ENCODE data around the gene PLSCR4.

The PLSCR4 gene

DNA sequence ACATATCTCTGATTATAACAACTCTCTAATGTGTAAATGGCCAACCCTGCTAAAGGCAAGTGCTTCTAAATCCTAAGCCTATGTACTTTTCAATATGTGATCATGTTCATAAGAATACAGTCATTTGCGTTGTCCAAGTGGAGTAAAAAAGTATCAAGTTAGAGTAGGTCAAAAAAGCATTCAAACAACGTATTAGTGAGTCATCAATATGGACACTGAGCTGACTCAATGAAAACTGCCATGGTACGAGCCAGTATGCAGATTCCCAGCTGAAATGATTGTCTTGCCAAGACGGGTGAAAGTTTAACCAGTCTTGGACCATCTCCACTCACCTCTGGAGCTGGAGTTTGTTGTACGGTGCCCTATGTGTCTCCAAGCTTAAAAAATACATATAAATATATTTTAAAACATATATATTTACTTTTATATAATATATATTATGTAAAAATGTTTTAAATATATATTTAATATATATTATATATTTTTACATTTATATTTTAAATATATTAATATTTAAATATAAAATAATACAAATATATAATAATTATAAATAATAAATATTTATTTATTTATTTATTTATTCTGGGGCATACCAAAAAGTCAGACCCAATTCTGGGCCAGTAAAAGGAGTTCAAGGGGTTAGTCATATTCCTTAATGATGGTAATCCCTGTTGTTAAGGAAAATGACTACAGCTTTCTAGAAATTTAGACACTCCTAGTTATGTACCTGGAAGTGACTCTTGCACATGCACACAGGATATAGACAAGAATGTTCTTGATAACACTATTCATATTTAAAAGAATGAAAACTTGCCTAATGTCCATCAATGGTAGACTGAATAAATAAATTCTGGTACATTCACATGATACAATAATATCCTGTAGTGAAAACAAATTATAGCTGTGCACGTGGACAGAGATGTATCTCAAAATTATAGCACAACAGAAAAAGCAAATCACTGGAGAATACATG is 27.2 kb downstream of the PLSCR4 start:
- Histone ChIP-seq H3K36me3 (ENCODE audit: insufficient read depth, low read length) (no peaks in the 10 kb centered on the region), H3K9ac (ENCODE audit: low read depth, low read length) (no peak overlapping the region), H3K9me3 (ENCODE audit: control insufficient read depth, insufficient read depth, low read length) (no peaks in the 10 kb centered on the region), H3K4me1 (ENCODE audit: insufficient read depth, low read length) (peaks cover 4% of the 10 kb centered on the region; the same call in 1 of the 2 replicates)

DNA sequence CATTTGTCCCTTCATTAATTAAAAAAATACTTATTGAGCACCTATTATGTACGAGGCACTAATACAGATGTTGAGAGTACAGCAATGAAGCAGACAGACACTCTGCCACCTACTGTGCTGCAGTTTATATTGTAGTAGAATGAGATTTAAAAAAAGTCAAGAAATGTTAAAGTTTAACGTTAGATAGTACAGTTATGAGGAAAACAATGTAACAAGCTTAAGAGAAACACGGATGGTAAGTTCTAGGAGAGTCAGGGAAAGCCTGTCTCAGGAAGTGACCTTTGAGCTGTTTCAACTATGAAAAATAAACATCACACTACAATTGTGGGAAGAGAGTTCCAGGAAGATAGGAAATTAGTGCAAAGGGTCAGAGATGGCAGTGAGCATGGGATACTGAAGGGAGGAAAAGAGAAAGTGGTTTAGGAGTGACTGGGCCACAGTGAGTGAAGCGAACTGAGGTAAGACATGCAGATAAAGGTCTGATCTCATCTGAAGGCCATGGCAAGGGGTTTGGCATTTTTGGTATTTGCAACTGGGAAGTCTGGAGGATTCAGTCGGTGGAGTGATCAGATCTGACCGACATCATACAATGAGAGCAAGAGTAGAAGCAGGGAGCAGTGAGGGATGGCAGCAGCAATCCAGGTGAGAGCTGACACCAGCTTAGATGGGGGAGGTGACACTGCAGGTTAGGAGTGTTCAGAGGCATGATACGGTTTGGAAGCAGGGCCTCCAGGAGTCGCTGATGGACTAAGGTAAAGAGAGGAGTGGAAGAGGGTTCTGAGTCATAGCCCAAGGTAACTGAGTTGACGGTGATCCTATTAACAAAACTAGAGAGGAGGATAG is 28.5 kb downstream of the PLSCR4 start:
- no peak overlapping the region for H3K9ac ChIP-seq (ENCODE audit: low read depth, low read length)
- H3K4me1 ChIP-seq (ENCODE audit: insufficient read depth, low read length): peaks cover 4% of the 10 kb centered on the region; the same call in 1 of the 2 replicates
- no peaks in the 10 kb centered on the region for H3K9me3 ChIP-seq (ENCODE audit: control insufficient read depth, insufficient read depth, low read length)
- no peaks in the 10 kb centered on the region for H3K36me3 ChIP-seq (ENCODE audit: insufficient read depth, low read length)

DNA sequence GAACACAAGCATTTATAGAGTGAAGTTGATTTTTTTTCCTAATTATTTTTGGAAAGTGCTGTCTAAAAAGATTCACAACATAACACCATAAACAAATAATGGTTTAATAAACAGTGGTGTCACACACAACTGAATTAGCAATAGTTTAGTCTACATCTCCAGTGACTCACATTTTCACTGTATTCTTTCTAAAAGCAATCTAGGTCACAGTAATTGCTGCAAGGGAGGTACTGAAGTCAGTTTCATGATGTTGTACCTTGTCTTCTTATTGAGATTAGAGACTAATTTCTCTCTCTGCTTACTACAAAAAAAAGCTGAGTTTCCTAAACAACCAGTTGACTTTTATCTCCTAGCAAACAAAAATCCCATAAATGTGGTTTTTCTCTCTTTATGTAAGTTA is 29.6 kb downstream of the PLSCR4 start:
- Histone ChIP-seq H3K4me1 (ENCODE audit: insufficient read depth, low read length) (peaks cover 4% of the 10 kb centered on the region; the same call in 1 of the 2 replicates), H3K9me3 (ENCODE audit: control insufficient read depth, insufficient read depth, low read length) (no peaks in the 10 kb centered on the region), H3K36me3 (ENCODE audit: insufficient read depth, low read length) (no peaks in the 10 kb centered on the region), H3K9ac (ENCODE audit: low read depth, low read length) (no peak overlapping the region)

DNA sequence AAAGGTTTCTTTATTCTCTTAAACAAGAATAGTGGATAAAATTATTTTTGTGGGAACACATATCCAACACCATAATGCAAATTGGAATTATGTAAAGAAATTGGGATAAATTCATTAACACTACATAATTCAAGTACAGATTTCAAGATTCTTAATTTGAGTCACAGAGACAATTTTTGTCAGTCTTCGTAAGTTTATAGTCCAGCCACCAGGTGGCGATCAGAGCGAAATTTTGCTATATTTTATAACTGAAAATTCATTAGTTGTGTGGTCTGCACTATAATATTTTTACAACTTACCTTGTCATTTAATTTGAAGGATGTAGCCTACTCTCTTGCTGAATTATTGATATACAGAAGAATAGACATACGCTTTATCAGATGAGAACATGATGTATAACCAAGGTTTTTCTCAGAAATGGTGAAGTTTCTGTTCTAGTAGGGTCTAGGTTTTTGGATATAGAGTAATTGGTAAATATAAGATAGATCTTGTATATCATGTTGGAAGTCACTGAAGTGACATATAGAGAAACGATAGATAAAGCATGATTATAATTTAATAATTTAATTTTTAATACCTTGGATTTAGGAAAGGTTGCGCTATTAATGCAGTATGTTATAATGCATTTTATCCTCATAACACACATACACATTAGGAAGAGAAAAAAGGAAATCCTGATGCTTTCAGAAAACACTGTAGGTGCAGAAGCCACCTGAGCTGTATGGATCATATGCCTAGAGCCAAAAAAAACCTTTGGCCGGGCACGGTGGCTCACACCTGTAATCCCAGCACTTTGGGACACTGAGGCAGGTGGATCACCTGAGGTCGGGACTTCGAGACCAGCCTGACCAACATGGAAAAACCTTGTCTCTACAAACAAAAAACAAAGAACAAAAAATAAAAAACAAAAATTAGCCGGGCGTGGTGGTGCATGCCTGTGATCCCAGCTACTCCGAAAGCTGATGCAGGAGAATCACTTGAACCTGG is 31.7 kb downstream of the PLSCR4 start:
- Histone ChIP-seq H3K9ac (ENCODE audit: low read depth, low read length) (no peak overlapping the region), H3K36me3 (ENCODE audit: insufficient read depth, low read length) (no peaks in the 10 kb centered on the region), H3K9me3 (ENCODE audit: control insufficient read depth, insufficient read depth, low read length) (no peaks in the 10 kb centered on the region), H3K4me1 (ENCODE audit: insufficient read depth, low read length) (peaks cover 4% of the 10 kb centered on the region; the same call in 1 of the 2 replicates)

DNA sequence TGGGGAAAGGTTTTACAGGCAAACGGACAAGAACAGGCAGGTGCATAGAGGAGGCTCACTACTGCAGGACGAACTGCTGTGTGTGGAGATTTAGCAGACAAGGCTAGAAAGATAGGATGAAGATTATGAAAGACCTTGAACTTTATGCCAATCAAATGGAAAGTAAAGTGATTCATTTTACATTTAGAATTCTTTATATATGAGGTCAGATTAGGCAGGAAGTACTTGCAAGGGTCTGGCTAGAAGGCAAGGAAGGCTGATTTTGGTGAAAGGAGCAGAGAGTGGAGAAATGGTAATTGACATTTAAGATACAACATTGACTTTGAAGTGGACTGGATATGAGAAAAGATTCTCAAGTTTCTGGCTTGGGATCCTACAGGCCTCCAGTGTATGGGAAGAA is 33.6 kb downstream of the PLSCR4 start:
- Histone ChIP-seq H3K36me3 (ENCODE audit: insufficient read depth, low read length) (no peaks in the 10 kb centered on the region), H3K9me3 (ENCODE audit: control insufficient read depth, insufficient read depth, low read length) (no peaks in the 10 kb centered on the region), H3K9ac (ENCODE audit: low read depth, low read length) (no peak overlapping the region), H3K4me1 (ENCODE audit: insufficient read depth, low read length) (0 out of 2 replicates have a peak, but pooled peaks cover under 1% of the 10 kb centered on the region)

DNA sequence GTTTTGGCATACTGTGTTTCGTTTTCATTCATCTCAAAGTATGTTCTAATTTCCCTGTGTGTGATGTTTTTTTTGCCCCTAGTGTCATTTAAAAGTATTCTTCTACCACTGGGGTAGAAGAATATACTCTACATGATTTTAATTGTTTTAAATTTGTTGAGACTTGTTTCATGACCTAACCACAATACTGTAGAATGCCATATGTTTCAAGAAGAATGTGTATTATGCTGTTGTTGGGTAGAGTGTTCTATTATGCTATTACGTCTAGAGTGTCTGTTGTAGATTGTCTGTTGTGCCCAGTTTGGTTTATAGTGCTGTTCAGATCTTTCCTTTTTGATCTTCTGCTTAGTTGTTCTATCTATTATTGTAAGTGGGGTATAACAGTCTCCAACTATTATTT is 36.4 kb downstream of the PLSCR4 start:
- H3K9ac ChIP-seq (ENCODE audit: low read depth, low read length): no peak overlapping the region
- H3K9me3 ChIP-seq (ENCODE audit: control insufficient read depth, insufficient read depth, low read length): no peaks in the 10 kb centered on the region
- no peaks in the 10 kb centered on the region for H3K4me1 ChIP-seq (ENCODE audit: insufficient read depth, low read length)
- no peaks in the 10 kb centered on the region for H3K36me3 ChIP-seq (ENCODE audit: insufficient read depth, low read length)

DNA sequence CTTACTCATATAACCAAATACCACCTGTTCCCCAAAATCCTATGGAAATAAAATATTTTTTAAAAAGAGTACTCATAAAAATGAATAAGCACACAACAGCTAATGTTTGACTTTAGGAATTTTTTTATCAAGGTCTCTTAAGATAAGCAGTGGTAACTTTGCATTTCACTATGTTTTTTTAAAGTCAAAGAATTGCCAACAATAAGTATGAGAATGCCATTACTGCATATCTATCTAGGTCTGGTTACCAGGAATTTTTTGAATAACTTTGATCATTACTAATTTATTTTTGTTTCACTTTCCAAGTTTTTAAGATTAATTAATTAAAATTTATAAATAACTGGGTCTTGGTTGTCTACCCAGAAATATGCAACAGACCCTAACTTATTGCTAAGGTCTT is 41.5 kb downstream of the PLSCR4 start:
- no peaks in the 10 kb centered on the region for H3K4me1 ChIP-seq (ENCODE audit: insufficient read depth, low read length)
- no peaks in the 10 kb centered on the region for H3K9me3 ChIP-seq (ENCODE audit: control insufficient read depth, insufficient read depth, low read length)
- no peaks in the 10 kb centered on the region for H3K36me3 ChIP-seq (ENCODE audit: insufficient read depth, low read length)
- no peak overlapping the region for H3K9ac ChIP-seq (ENCODE audit: low read depth, low read length)

DNA sequence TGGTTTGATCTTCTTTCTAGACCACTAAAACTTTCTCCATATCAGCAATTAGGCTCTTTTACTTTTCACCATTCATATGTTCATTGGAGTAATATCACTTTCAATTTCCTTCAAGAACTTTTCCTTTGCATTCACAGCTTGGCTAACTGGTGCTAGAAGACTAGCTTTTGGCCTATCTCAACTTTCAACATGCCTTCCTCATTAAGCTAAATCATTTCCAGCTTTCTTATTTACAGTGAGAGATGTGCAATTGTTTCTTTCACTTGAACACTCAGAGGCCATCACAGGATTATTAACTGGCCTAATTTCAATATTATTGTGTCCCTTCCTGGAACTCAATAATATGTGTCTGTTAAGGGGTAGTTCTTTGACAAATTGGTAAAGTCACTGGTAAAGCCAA is 47.1 kb downstream of the PLSCR4 start:
- no peaks in the 10 kb centered on the region for H3K36me3 ChIP-seq (ENCODE audit: insufficient read depth, low read length)
- H3K9ac ChIP-seq (ENCODE audit: low read depth, low read length): no peak overlapping the region
- H3K9me3 ChIP-seq (ENCODE audit: control insufficient read depth, insufficient read depth, low read length): no peaks in the 10 kb centered on the region
- no peaks in the 10 kb centered on the region; the same call in 1 of the 2 replicates for H3K4me1 ChIP-seq (ENCODE audit: insufficient read depth, low read length)

DNA sequence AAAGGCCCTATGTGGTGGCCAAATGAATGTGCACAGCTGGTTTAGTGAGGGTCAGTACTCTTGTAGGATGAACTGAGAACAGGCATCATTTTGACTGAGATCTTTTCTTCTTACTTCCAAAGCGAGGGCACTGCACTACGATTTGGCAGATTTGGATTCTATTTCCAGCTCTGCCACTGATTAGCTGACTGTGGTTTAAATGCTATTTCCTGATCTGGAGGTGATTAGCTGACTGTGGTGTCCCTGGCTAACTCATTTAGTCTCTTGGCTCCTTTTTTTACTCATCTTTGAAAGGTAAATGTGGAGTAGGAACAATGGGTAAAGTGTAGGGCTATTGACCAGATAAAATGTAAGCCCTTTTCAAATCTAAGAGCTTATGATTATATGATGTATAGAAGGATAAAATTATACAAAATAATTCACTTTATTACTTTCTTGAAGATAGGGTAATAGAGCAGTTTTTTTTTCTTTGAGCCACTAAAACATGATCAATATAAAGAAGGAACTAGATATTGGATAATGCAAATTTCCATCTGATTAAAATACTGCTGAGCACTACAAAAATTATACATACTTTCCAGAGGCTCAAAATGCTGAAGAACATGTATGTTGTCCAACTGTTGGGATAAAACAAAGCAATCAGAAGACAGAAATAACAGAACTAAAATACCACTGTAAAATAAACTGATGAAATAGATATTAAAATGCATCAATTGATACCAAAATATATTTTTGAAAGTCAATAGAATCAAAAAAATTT is 50.3 kb downstream of the PLSCR4 start:
- no peaks in the 10 kb centered on the region for H3K36me3 ChIP-seq (ENCODE audit: insufficient read depth, low read length)
- no peaks in the 10 kb centered on the region; the same call in 1 of the 2 replicates for H3K4me1 ChIP-seq (ENCODE audit: insufficient read depth, low read length)
- no peaks in the 10 kb centered on the region for H3K9me3 ChIP-seq (ENCODE audit: control insufficient read depth, insufficient read depth, low read length)
- no peak overlapping the region for H3K9ac ChIP-seq (ENCODE audit: low read depth, low read length)

DNA sequence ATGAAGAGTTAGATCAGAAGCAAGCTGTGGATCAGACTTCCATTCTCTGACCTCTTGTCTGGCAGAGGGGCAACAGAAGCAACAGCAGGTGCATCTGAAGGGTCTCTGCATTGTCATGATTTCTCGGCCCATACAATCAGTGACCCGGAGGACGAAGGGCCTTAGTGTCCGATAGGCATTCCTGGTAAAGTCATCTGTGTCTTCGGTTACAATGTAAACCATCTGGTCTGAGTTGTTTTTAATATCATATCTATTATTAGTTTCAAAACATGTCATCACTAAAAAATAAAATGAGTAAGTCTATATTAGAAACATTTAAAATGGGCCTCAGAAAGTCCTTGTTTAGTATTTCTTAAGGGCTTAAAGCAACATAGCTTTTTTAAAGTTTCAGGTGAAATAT is 51.1 kb downstream of the PLSCR4 start:
- no peaks in the 10 kb centered on the region for H3K9me3 ChIP-seq (ENCODE audit: control insufficient read depth, insufficient read depth, low read length)
- no peaks in the 10 kb centered on the region; the same call in 1 of the 2 replicates for H3K4me1 ChIP-seq (ENCODE audit: insufficient read depth, low read length)
- no peak overlapping the region for H3K9ac ChIP-seq (ENCODE audit: low read depth, low read length)
- no peaks in the 10 kb centered on the region for H3K36me3 ChIP-seq (ENCODE audit: insufficient read depth, low read length)

DNA sequence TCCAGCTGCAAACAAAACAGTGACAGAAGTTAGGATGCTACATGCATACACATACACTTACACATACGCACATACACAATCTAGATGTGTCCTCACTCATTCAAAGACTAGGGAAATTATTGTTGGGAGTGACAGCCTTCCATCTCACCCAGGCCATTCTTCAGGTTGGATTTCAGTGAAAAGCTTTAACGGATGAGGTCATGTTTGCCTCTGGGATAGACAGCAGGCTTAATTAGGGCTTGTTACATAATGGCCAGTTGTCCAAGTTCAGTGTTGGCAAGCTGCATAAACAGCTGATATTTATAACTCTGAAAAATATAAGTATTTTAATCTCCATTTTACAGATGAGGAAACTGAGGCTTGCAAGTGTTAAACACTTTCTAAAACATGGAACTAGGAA is 54.1 kb downstream of the PLSCR4 start:
- no peaks in the 10 kb centered on the region for H3K4me1 ChIP-seq (ENCODE audit: insufficient read depth, low read length)
- no peaks in the 10 kb centered on the region for H3K36me3 ChIP-seq (ENCODE audit: insufficient read depth, low read length)
- no peak overlapping the region for H3K9ac ChIP-seq (ENCODE audit: low read depth, low read length)
- no peaks in the 10 kb centered on the region for H3K9me3 ChIP-seq (ENCODE audit: control insufficient read depth, insufficient read depth, low read length)

DNA sequence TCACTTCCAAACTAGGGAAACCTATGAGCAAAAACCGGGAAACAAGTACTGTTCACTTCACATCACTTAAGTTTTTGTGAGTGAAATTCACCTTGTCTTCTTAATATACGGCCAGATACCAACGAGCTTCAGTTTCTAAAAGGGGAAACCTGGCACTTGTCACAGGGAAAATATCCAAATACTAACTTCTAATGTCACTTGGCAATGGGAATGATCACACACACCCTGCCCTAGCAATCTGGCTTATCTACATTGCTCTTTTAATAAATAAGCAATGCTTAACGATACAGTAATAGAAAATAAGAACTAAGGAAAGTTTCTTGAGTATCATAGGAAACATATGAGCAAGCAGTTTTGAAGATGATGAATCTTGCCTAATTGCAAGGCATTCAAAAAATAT is 55.3 kb downstream of the PLSCR4 start:
- no peaks in the 10 kb centered on the region for H3K9me3 ChIP-seq (ENCODE audit: control insufficient read depth, insufficient read depth, low read length)
- H3K36me3 ChIP-seq (ENCODE audit: insufficient read depth, low read length): no peaks in the 10 kb centered on the region

DNA sequence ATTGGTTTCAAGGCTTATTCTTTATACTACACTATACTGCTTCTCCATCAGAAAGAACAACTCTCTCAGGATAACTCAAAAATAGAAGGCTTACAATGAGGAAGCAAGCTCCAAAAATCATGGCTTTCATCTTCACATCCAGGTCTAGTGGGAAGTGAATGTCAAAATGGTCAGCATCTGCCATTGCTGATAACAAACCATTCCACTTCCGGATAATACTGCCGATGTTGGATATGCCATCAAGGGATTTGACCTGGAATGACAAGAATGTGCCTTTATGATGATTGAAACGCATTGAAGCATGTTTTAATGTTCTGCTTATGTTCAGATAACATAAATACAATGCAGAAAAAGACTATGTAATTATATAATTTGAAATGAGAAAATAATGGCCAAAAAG is 55.9 kb downstream of the PLSCR4 start:
- Histone ChIP-seq H3K9ac (ENCODE audit: low read depth, low read length) (no peak overlapping the region), H3K36me3 (ENCODE audit: insufficient read depth, low read length) (no peaks in the 10 kb centered on the region), H3K4me1 (ENCODE audit: insufficient read depth, low read length) (no peaks in the 10 kb centered on the region), H3K9me3 (ENCODE audit: control insufficient read depth, insufficient read depth, low read length) (no peaks in the 10 kb centered on the region)

More for the DNA sequence above, 55.3 kb downstream of the PLSCR4 start:
- Histone ChIP-seq H3K4me1 (ENCODE audit: insufficient read depth, low read length) (no peaks in the 10 kb centered on the region), H3K9ac (ENCODE audit: low read depth, low read length) (no peak overlapping the region)
